Gastrocnemius medialis (tissue), 4 donors: ENCODE measurements around the gene CDK10.

Experiments
- POLR2A ChIP-seq, 2 donors: fragments of 450-650 bp; IDR thresholded peaks; one replicate each; pipeline ENCODE4 v1.6.1; 2017; ENCODE audit warnings: antibody characterized with exemption in 2 of 2, mild to moderate bottlenecking in 2 of 2, moderate library complexity in 2 of 2
- TF ChIP-seq, protein P1 (sequence below), 5 experiments: fragments of 450-650 bp in 3 of 5; fragments of 200-600 bp in 2 of 5; sonication (generic) in 2 of 5; IDR thresholded peaks in 4 of 5; conservative IDR thresholded peaks in 1 of 5; 1 replicate in 4 of 5; 2 replicates in 1 of 5; pipeline ENCODE4 v1.5.1; 2016 to 2019; ENCODE audit warnings: antibody characterized with exemption in 5 of 5, mild to moderate bottlenecking in 3 of 5, moderate library complexity in 3 of 5

DNA sequence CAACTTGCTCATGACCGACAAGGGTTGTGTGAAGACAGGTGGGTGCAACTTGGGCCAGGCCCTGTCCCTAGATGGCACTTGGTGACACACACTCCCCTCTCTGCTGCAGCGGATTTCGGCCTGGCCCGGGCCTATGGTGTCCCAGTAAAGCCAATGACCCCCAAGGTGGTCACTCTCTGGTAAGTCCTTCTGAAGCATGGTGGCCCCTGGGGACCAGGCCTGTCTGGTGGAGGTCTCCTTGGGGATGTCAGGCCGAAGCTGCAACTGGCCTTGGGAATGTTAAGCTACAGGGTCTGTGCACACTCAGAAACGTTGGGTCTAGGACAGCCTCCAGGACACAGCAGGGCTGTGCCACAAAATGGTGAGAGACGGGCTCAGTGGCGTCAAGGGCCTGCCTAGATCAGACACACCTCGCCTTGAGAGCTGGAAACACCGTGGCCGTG is 6.8 kb downstream of the CDK10 start:
- TF ChIP-seq, protein P1, sequence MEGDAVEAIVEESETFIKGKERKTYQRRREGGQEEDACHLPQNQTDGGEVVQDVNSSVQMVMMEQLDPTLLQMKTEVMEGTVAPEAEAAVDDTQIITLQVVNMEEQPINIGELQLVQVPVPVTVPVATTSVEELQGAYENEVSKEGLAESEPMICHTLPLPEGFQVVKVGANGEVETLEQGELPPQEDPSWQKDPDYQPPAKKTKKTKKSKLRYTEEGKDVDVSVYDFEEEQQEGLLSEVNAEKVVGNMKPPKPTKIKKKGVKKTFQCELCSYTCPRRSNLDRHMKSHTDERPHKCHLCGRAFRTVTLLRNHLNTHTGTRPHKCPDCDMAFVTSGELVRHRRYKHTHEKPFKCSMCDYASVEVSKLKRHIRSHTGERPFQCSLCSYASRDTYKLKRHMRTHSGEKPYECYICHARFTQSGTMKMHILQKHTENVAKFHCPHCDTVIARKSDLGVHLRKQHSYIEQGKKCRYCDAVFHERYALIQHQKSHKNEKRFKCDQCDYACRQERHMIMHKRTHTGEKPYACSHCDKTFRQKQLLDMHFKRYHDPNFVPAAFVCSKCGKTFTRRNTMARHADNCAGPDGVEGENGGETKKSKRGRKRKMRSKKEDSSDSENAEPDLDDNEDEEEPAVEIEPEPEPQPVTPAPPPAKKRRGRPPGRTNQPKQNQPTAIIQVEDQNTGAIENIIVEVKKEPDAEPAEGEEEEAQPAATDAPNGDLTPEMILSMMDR (IDR thresholded peaks at IDR 0.05 in 4 of 5, conservative IDR thresholded peaks at IDR 0.05 in 1 of 5): no peak
- TF ChIP-seq POLR2A (IDR thresholded peaks at IDR 0.05): no peak
